Activated T-helper 2 cell treated with anti-CD3 and anti-CD28 coated beads, Interferon-gamma antibody, Interleukin-2, Interleukin-4, amounts not matched to agents 10 μg/mL and 5 μg/mL and 100 μg/mL, durations not matched to agents 14 hours and 24 hours and 36 hours (primary cell): ENCODE results near the gene CFTR. TPM values are rescaled to one million over a fixed set of nuclear protein-coding genes. Genes with fewer than 3 reads are reported as not detected.

Source experiments
- DNase-seq: peaks from one replicate; pipeline ENCODE4 v3.0.0; 2021; ENCODE audit warnings: low spot score
- H3K27ac Mint-ChIP-seq: one replicate; pipeline ENCODE4 v1.8.0; 2021; ENCODE audit warnings: mixed read lengths
- H3K27me3 Mint-ChIP-seq: one replicate; pipeline ENCODE4 v1.8.0; 2021; ENCODE audit warnings: low read depth, mixed read lengths
- H3K36me3 Mint-ChIP-seq: one replicate; pipeline ENCODE4 v1.8.0; 2021; ENCODE audit warnings: low read depth, mixed read lengths
- H3K4me1 Mint-ChIP-seq: one replicate; pipeline ENCODE4 v1.8.0; 2021; ENCODE audit warnings: low read depth, mixed read lengths
- H3K4me3 Mint-ChIP-seq: one replicate; pipeline ENCODE4 v1.8.0; 2021; ENCODE audit warnings: low read depth, mild to moderate bottlenecking, moderate library complexity, mixed read lengths
- H3K9me3 Mint-ChIP-seq: one replicate; pipeline ENCODE4 v1.8.0; 2021; ENCODE audit warnings: mixed read lengths
- intact Hi-C: fragments of 100-400 bp; cut with micrococcal nuclease; formaldehyde crosslinking; loops from one replicate; pipeline ENCODE4 v1.15.1; 2023
- total RNA-seq: library from RNA; stranded (reverse); gene quantifications from 2 replicates; pipeline ENCODE4 v1.2.3, GENCODE V29; 2022

Gene CFTR
- total RNA-seq, 1 donor from 2014 or later = not detected

- intact Hi-C loops = no loop called here
- no peak for DNase-seq
Observed at GRCh38 chr7:117476557-117477215, 3.1 kb upstream of the CFTR start.

GRCh38 chr7:117478836-117479224 is 995 bp upstream of the CFTR start:
- Mint-ChIP-seq H3K36me3 (no peaks in the 10 kb centered on the region), H3K27ac (no peak overlapping the region), H3K4me3 (no peak overlapping the region), H3K4me1 (peaks cover 11% of the 10 kb centered on the region), H3K27me3 (peaks cover 50% of the 10 kb centered on the region), H3K9me3 (no peaks in the 10 kb centered on the region)
- intact Hi-C loops = no loop called here
- no peak for DNase-seq

More at GRCh38 chr7:117476557-117477215, 3.1 kb upstream of the CFTR start:
- Mint-ChIP-seq H3K36me3 (no peaks in the 10 kb centered on the region), H3K27me3 (peaks cover 45% of the 10 kb centered on the region), H3K9me3 (no peaks in the 10 kb centered on the region), H3K4me3 (no peak overlapping the region), H3K4me1 (peaks cover 11% of the 10 kb centered on the region), H3K27ac (no peak overlapping the region)

- no peaks in the 10 kb centered on the region for H3K9me3 Mint-ChIP-seq
- H3K27me3 Mint-ChIP-seq = peaks cover 50% of the 10 kb centered on the region
- DNase-seq = no peak
- no peak overlapping the region for H3K27ac Mint-ChIP-seq
- intact Hi-C loops = no loop called here
- H3K4me3 Mint-ChIP-seq = peak overlapping the region; percentile 49
- H3K4me1 Mint-ChIP-seq = peaks cover 11% of the 10 kb centered on the region
- no peaks in the 10 kb centered on the region for H3K36me3 Mint-ChIP-seq
Observed at GRCh38 chr7:117480055-117480362, 184 bp downstream of the CFTR start.

- Mint-ChIP-seq H3K4me3 (no peak overlapping the region), H3K4me1 (peaks cover 15% of the 10 kb centered on the region), H3K9me3 (no peaks in the 10 kb centered on the region), H3K27me3 (peaks cover 48% of the 10 kb centered on the region), H3K27ac (no peak overlapping the region), H3K36me3 (no peaks in the 10 kb centered on the region)
- DNase-seq = no peak
- intact Hi-C loops = no loop called here
Observed at GRCh38 chr7:117480978-117481377, 1.2 kb downstream of the CFTR start.

GRCh38 chr7:117485118-117485620 is 5.3 kb downstream of the CFTR start:
- Mint-ChIP-seq H3K4me3 (no peak overlapping the region), H3K27ac (no peak overlapping the region), H3K9me3 (no peaks in the 10 kb centered on the region), H3K27me3 (peaks cover 23% of the 10 kb centered on the region), H3K4me1 (peaks cover 7% of the 10 kb centered on the region), H3K36me3 (no peaks in the 10 kb centered on the region)
- intact Hi-C loops = no loop called here
- DNase-seq = no peak

- intact Hi-C loops = no loop called here
- H3K9me3 Mint-ChIP-seq = no peaks in the 10 kb centered on the region
- no peak for DNase-seq
- peaks cover 8% of the 10 kb centered on the region for H3K27me3 Mint-ChIP-seq
- no peak overlapping the region for H3K4me3 Mint-ChIP-seq
- H3K36me3 Mint-ChIP-seq = no peaks in the 10 kb centered on the region
- peaks cover 12% of the 10 kb centered on the region for H3K4me1 Mint-ChIP-seq
- H3K27ac Mint-ChIP-seq = no peak overlapping the region
Observed at GRCh38 chr7:117489016-117489415, 9.2 kb downstream of the CFTR start.

- Mint-ChIP-seq H3K36me3 (no peaks in the 10 kb centered on the region), H3K27ac (no peak overlapping the region), H3K4me1 (peaks cover 12% of the 10 kb centered on the region), H3K4me3 (no peak overlapping the region), H3K27me3 (peaks cover 8% of the 10 kb centered on the region), H3K9me3 (no peaks in the 10 kb centered on the region)
- DNase-seq = no peak
- intact Hi-C loops = no loop called here
Observed at GRCh38 chr7:117489430-117489829, 9.6 kb downstream of the CFTR start.

GRCh38 chr7:117489911-117490310 is 10.1 kb downstream of the CFTR start:
- DNase-seq = no peak
- H3K4me3 Mint-ChIP-seq = no peak overlapping the region
- peaks cover 12% of the 10 kb centered on the region for H3K4me1 Mint-ChIP-seq
- intact Hi-C loops = no loop called here
- no peaks in the 10 kb centered on the region for H3K9me3 Mint-ChIP-seq
- no peak overlapping the region for H3K27ac Mint-ChIP-seq
- H3K27me3 Mint-ChIP-seq = peaks cover 8% of the 10 kb centered on the region
- H3K36me3 Mint-ChIP-seq = no peaks in the 10 kb centered on the region

GRCh38 chr7:117492649-117493048 is 12.8 kb downstream of the CFTR start:
- no peaks in the 10 kb centered on the region for H3K36me3 Mint-ChIP-seq
- no peak for DNase-seq
- intact Hi-C loops = no loop called here
- H3K9me3 Mint-ChIP-seq = no peaks in the 10 kb centered on the region
- peaks cover 5% of the 10 kb centered on the region for H3K4me1 Mint-ChIP-seq
- H3K4me3 Mint-ChIP-seq = no peak overlapping the region
- H3K27me3 Mint-ChIP-seq = peaks cover 6% of the 10 kb centered on the region
- H3K27ac Mint-ChIP-seq = no peak overlapping the region

- no peak for DNase-seq
- H3K36me3 Mint-ChIP-seq = no peaks in the 10 kb centered on the region
- H3K9me3 Mint-ChIP-seq = no peaks in the 10 kb centered on the region
- H3K4me3 Mint-ChIP-seq = no peak overlapping the region
- H3K4me1 Mint-ChIP-seq = peaks cover 5% of the 10 kb centered on the region
- peaks cover 8% of the 10 kb centered on the region for H3K27me3 Mint-ChIP-seq
- intact Hi-C loops = no loop called here
- H3K27ac Mint-ChIP-seq = no peak overlapping the region
Observed at GRCh38 chr7:117493460-117493859, 13.6 kb downstream of the CFTR start.

- H3K4me1 Mint-ChIP-seq = peaks cover 5% of the 10 kb centered on the region
- H3K4me3 Mint-ChIP-seq = no peak overlapping the region
- intact Hi-C loops = no loop called here
- no peak overlapping the region for H3K27ac Mint-ChIP-seq
- peaks cover 7% of the 10 kb centered on the region for H3K27me3 Mint-ChIP-seq
- no peak for DNase-seq
- no peaks in the 10 kb centered on the region for H3K9me3 Mint-ChIP-seq
- H3K36me3 Mint-ChIP-seq = no peaks in the 10 kb centered on the region
Observed at GRCh38 chr7:117495308-117495707, 15.5 kb downstream of the CFTR start.

- H3K4me3 Mint-ChIP-seq = no peak overlapping the region
- intact Hi-C loops = no loop called here
- H3K9me3 Mint-ChIP-seq = no peaks in the 10 kb centered on the region
- no peaks in the 10 kb centered on the region for H3K36me3 Mint-ChIP-seq
- DNase-seq = no peak
- peaks cover 2% of the 10 kb centered on the region for H3K27me3 Mint-ChIP-seq
- H3K27ac Mint-ChIP-seq = no peak overlapping the region
- H3K4me1 Mint-ChIP-seq = no peaks in the 10 kb centered on the region
Observed at GRCh38 chr7:117502331-117502730, 22.5 kb downstream of the CFTR start.

GRCh38 chr7:117505238-117505637 is 25.4 kb downstream of the CFTR start:
- no peak overlapping the region for H3K4me3 Mint-ChIP-seq
- H3K27me3 Mint-ChIP-seq = no peaks in the 10 kb centered on the region
- DNase-seq = no peak
- no peak overlapping the region for H3K27ac Mint-ChIP-seq
- intact Hi-C loops = no loop called here
- no peaks in the 10 kb centered on the region for H3K36me3 Mint-ChIP-seq
- no peaks in the 10 kb centered on the region for H3K9me3 Mint-ChIP-seq
- H3K4me1 Mint-ChIP-seq = no peaks in the 10 kb centered on the region

- Mint-ChIP-seq H3K27me3 (no peaks in the 10 kb centered on the region), H3K4me3 (no peak overlapping the region), H3K27ac (no peak overlapping the region), H3K9me3 (no peaks in the 10 kb centered on the region), H3K4me1 (no peaks in the 10 kb centered on the region), H3K36me3 (no peaks in the 10 kb centered on the region)
- DNase-seq = no peak
- intact Hi-C loops = no loop called here
Observed at GRCh38 chr7:117508676-117509075, 28.9 kb downstream of the CFTR start.
